Smooth muscle cell (in vitro differentiated cells): Measurements from ENCODE around the gene STYXL1. TPM values are rescaled to one million over a fixed set of nuclear protein-coding genes. Genes with fewer than 3 reads are reported as not detected.

Experiments
- DNase-seq: peaks from one replicate; lab custom pipeline; 2025; ENCODE audit not compliant: unreplicated experiment; lab: John Stamatoyannopoulos, UW
- H2AFZ ChIP-seq: fragments of 200-600 bp; sonication (generic); 2 replicates; pipeline ENCODE4 v1.6.0; 2016; ENCODE audit warnings: antibody characterized with exemption, low read depth, mild to moderate bottlenecking
- H3F3A ChIP-seq: fragments of 200-600 bp; sonication (generic); 2 replicates; pipeline ENCODE4 v1.6.0; 2017; ENCODE audit warnings: antibody characterized with exemption, low read depth
- H3K27ac ChIP-seq: fragments of 200-600 bp; sonication (generic); 2 replicates; pipeline ENCODE4 v1.5.1; 2016; ENCODE audit warnings: low read depth, mild to moderate bottlenecking
- H3K27me3 ChIP-seq: fragments of 200-600 bp; sonication (generic); 2 replicates; pipeline ENCODE4 v1.6.1; 2016; ENCODE audit warnings: low read depth, mild to moderate bottlenecking
- H3K36me3 ChIP-seq: fragments of 200-600 bp; sonication (generic); 2 replicates; pipeline ENCODE4 v1.5.1; 2016; ENCODE audit warnings: low read depth
- H3K4me1 ChIP-seq: fragments of 200-600 bp; sonication (generic); 2 replicates; pipeline ENCODE4 v1.5.1; 2016; ENCODE audit warnings: low read depth
- H3K4me2 ChIP-seq: fragments of 200-600 bp; sonication (generic); 2 replicates; pipeline ENCODE4 v1.6.0; 2016; ENCODE audit warnings: mild to moderate bottlenecking
- H3K4me3 ChIP-seq: fragments of 200-600 bp; sonication (generic); 2 replicates; pipeline ENCODE4 v1.5.1; 2016; ENCODE audit warnings: mild to moderate bottlenecking
- H3K79me2 ChIP-seq: fragments of 200-600 bp; sonication (generic); 2 replicates; pipeline ENCODE4 v1.6.0; 2016; ENCODE audit warnings: low read depth, mild to moderate bottlenecking
- H3K9ac ChIP-seq: fragments of 200-600 bp; sonication (generic); 2 replicates; pipeline ENCODE4 v1.6.0; 2016; ENCODE audit warnings: low read depth
- H3K9me3 ChIP-seq: fragments of 200-600 bp; sonication (generic); replicated peaks from 2 replicates; pipeline ENCODE4 v1.5.1; 2016; ENCODE audit warnings: low read depth
- H4K20me1 ChIP-seq: fragments of 200-600 bp; sonication (generic); 2 replicates; pipeline ENCODE4 v1.6.0; 2016; ENCODE audit warnings: low read depth
- CTCF ChIP-seq: fragments of 200-600 bp; sonication (generic); IDR thresholded peaks from 2 replicates; pipeline ENCODE4 v1.5.1; 2017; ENCODE audit warnings: borderline replicate concordance, mild to moderate bottlenecking, antibody characterized with exemption; ENCODE audit not compliant: insufficient read depth, poor library complexity, severe bottlenecking
- WGBS: methylation state at CpG from one replicate; pipeline ENCODE4 v1.1.7; 2016; ENCODE audit warnings: low lambda C conversion rate; 5-methylcytosine and 5-hydroxymethylcytosine counted together
- polyA plus RNA-seq: library from polyadenylated mRNA; unstranded; fragments of >200 nt; fragmentation: Nextera tagmentation; extraction: Ambion mirVana; gene quantifications from 2 replicates; pipeline ENCODE4 v1.2.1, GENCODE V29; 2016
- total RNA-seq: library from RNA; depleted of rRNA; stranded (reverse); fragments of >200 nt; gene quantifications from 2 replicates; pipeline ENCODE4 v1.2.3, GENCODE V29; 2014

The STYXL1 gene
- total and polyA plus RNA-seq, 2 experiments from 2014 or later = 75.6 to 84.0 TPM

GRCh38 chr7:76074306-76074971 is 26.6 kb upstream of the STYXL1 start:
- Histone ChIP-seq H3K79me2 (no peaks in the 10 kb centered on the region), H3K9ac (no peak overlapping the region), H3K36me3 (no peaks in the 10 kb centered on the region), H4K20me1 (no peaks in the 10 kb centered on the region), H2AFZ (no peak overlapping the region), H3K27ac (no peak overlapping the region), H3K4me2 (no peak overlapping the region), H3K4me3 (no peak overlapping the region), H3K4me1 (peaks cover 7% of the 10 kb centered on the region), H3F3A (no peaks in the 10 kb centered on the region), H3K27me3 (no peaks in the 10 kb centered on the region), H3K9me3 (no peaks in the 10 kb centered on the region)
- no peak for DNase-seq
- WGBS = 98% methylated on average over 33 of the region's 35 CpGs
- no peak for TF ChIP-seq CTCF

GRCh38 chr7:76073335-76073990 is 25.7 kb upstream of the STYXL1 start:
- Histone ChIP-seq H3K27me3 (no peaks in the 10 kb centered on the region), H3K9me3 (no peaks in the 10 kb centered on the region), H3K27ac (no peak overlapping the region), H3K4me2 (no peak overlapping the region), H3K4me3 (no peak overlapping the region), H3F3A (no peaks in the 10 kb centered on the region), H3K79me2 (no peaks in the 10 kb centered on the region), H2AFZ (no peak overlapping the region), H3K36me3 (no peaks in the 10 kb centered on the region), H3K4me1 (peaks cover 7% of the 10 kb centered on the region), H4K20me1 (no peaks in the 10 kb centered on the region), H3K9ac (no peak overlapping the region)
- TF ChIP-seq CTCF = no peak
- WGBS = 85% methylated on average over 43 of the region's 45 CpGs
- no peak for DNase-seq

GRCh38 chr7:76072243-76073148 is 24.7 kb upstream of the STYXL1 start:
- Histone ChIP-seq H3K4me1 (peaks cover 7% of the 10 kb centered on the region), H3K27me3 (no peaks in the 10 kb centered on the region), H2AFZ (no peak overlapping the region), H3K9ac (no peak overlapping the region), H3K36me3 (no peaks in the 10 kb centered on the region), H3K4me2 (no peak overlapping the region), H3K4me3 (no peak overlapping the region), H3K27ac (no peak overlapping the region), H4K20me1 (no peaks in the 10 kb centered on the region), H3K79me2 (no peaks in the 10 kb centered on the region), H3F3A (no peaks in the 10 kb centered on the region), H3K9me3 (no peaks in the 10 kb centered on the region)
- 96% methylated on average over 47 of the region's 47 CpGs for WGBS
- TF ChIP-seq CTCF = no peak
- DNase-seq = no peak
